Liver (tissue), 9 donors: ENCODE data around the gene LDLRAD3. TPM values are rescaled to one million over a fixed set of nuclear protein-coding genes. Genes with fewer than 3 reads are reported as not detected.

Experiments used
- DNase-seq: peaks from one replicate; pipeline ENCODE4 v3.0.0-alpha.2; 2017; ENCODE audit warnings: low spot score
- H3K27ac ChIP-seq, 2 donors: one replicate each; pipeline ENCODE4 v1.7.0; 2013; ENCODE audit warnings: inconsistent platforms in 2 of 2, low read length in 2 of 2, control low read depth in 1 of 2, low read depth in 1 of 2, mild to moderate bottlenecking in 1 of 2
- H3K27me3 ChIP-seq, 4 donors: one replicate each; pipeline versions ENCODE4 v1.6.1 to v1.7.0; 2013; ENCODE audit warnings: low read length in 3 of 4, inconsistent platforms in 1 of 4, mild to moderate bottlenecking in 1 of 4, moderate library complexity in 1 of 4; ENCODE audit not compliant: control insufficient read depth in 4 of 4, insufficient read depth in 4 of 4
- H3K36me3 ChIP-seq, 4 donors: one replicate each; pipeline versions ENCODE4 v1.6.1 to v1.7.0; 2013; ENCODE audit warnings: low read length in 3 of 4, mild to moderate bottlenecking in 3 of 4, low read depth in 1 of 4, moderate library complexity in 1 of 4; ENCODE audit not compliant: control insufficient read depth in 4 of 4, insufficient read depth in 3 of 4
- H3K4me1 ChIP-seq, 4 donors: one replicate each; pipeline versions ENCODE4 v1.6.1 to v1.7.0; 2013; ENCODE audit warnings: low read length in 3 of 4, mild to moderate bottlenecking in 3 of 4, moderate library complexity in 1 of 4; ENCODE audit not compliant: control insufficient read depth in 4 of 4, insufficient read depth in 4 of 4
- H3K4me3 ChIP-seq, 3 donors: one replicate each; pipeline versions ENCODE4 v1.6.1 to v1.7.0; 2013; ENCODE audit warnings: low read length in 3 of 3, control low read depth in 1 of 3, low read depth in 1 of 3, mild to moderate bottlenecking in 1 of 3
- H3K9ac ChIP-seq, 2 donors: one replicate each; pipeline ENCODE4 v1.7.0; 2013; ENCODE audit warnings: low read length in 2 of 2, mild to moderate bottlenecking in 2 of 2, moderate library complexity in 2 of 2, control low read depth in 1 of 2, low read depth in 1 of 2
- H3K9me3 ChIP-seq, 4 donors: one replicate each; pipeline versions ENCODE4 v1.6.1 to v1.7.0; 2013; ENCODE audit warnings: low read length in 3 of 4; ENCODE audit not compliant: control insufficient read depth in 4 of 4
- CTCF ChIP-seq: fragments of 150-350 bp; IDR thresholded peaks from 2 replicates; pipeline ENCODE4 v1.5.1; 2017; ENCODE audit warnings: improper control_type of control experiment, low read depth, low read length; ENCODE audit not compliant: missing input control
- EGR1 ChIP-seq, 2 donors: IDR thresholded peaks; 2 replicates each; pipeline ENCODE4 v1.6.1; 2016 to 2018; ENCODE audit warnings: antibody characterized with exemption in 2 of 2, low read depth in 2 of 2
- FOXA1 ChIP-seq: IDR thresholded peaks from 2 replicates; pipeline ENCODE4 v1.6.1; 2016; ENCODE audit warnings: antibody characterized with exemption
- FOXA2 ChIP-seq: IDR thresholded peaks from 2 replicates; pipeline ENCODE4 v1.6.1; 2016; ENCODE audit warnings: antibody characterized with exemption
- GABPA ChIP-seq, 2 donors: IDR thresholded peaks in 1 of 2; conservative IDR thresholded peaks in 1 of 2; 2 replicates each; pipeline ENCODE4 v1.6.1; 2016; ENCODE audit warnings: antibody characterized with exemption in 2 of 2, mild to moderate bottlenecking in 1 of 2, moderate library complexity in 1 of 2
- HNF4G ChIP-seq: IDR thresholded peaks from 2 replicates; pipeline ENCODE4 v1.6.1; 2016; ENCODE audit warnings: antibody characterized with exemption
- RAD21 ChIP-seq, 2 donors: IDR thresholded peaks; 2 replicates each; pipeline ENCODE4 v1.6.1; 2016; ENCODE audit warnings: antibody characterized with exemption in 2 of 2, mild to moderate bottlenecking in 2 of 2
- REST ChIP-seq: IDR thresholded peaks from 2 replicates; pipeline ENCODE4 v1.6.1; 2016; ENCODE audit warnings: antibody characterized with exemption, mild to moderate bottlenecking
- TAF1 ChIP-seq: conservative IDR thresholded peaks from 2 replicates; pipeline ENCODE4 v1.6.1; 2016; ENCODE audit warnings: antibody characterized with exemption, mild to moderate bottlenecking
- YY1 ChIP-seq: IDR thresholded peaks from 2 replicates; pipeline ENCODE4 v1.6.1; 2016; ENCODE audit warnings: antibody characterized with exemption, mild to moderate bottlenecking
- ZBTB33 ChIP-seq: IDR thresholded peaks from 2 replicates; pipeline ENCODE4 v1.6.1; 2016; ENCODE audit warnings: antibody characterized with exemption
- WGBS: extraction: QIAGEN DNeasy Blood & Tissue Kit; methylation state at CpG from one replicate; pipeline ENCODE4 v1.1.7; 2013; 5-methylcytosine and 5-hydroxymethylcytosine counted together
- polyA plus RNA-seq, 2 donors: library from polyadenylated mRNA; stranded (reverse) in 1 of 2; unstranded in 1 of 2; fragments of 200-250 nt in 1 of 2; fragments of >200 nt in 1 of 2; fragmentation: Nextera tagmentation in 1 of 2; extraction: Ambion mirVana in 1 of 2; gene quantifications; one replicate each; pipeline versions ENCODE4 v1.2.1 to v1.2.3, GENCODE V29; 2013 to 2015
- total RNA-seq, 2 donors: library from RNA; depleted of rRNA; stranded (reverse); fragments of >200 nt; gene quantifications; one replicate each; pipeline ENCODE4 v1.2.3, GENCODE V29; 2014
- donor health status: healthy.
- donor health status: healthy.
- donor health status: healthy.
- donor health status: healthy.
- donor health status: healthy.

The LDLRAD3 gene
- total and polyA plus RNA-seq, 4 donors: 0.75 to 1.3 (median 0.93) TPM

- Histone ChIP-seq H3K36me3 (no peaks in the 10 kb centered on the region), H3K9me3 (peaks cover 0 to 5% (median 0%) of the 10 kb centered on the region in 4 donors), H3K27ac (no peak overlapping the region), H3K4me1 (no peaks in the 10 kb centered on the region), H3K9ac (no peak overlapping the region), H3K27me3 (no peaks in the 10 kb centered on the region), H3K4me3 (no peak overlapping the region)
- WGBS: 90% methylated on average over 4 of the region's 4 CpGs
- no peak for DNase-seq
- no peak for TF ChIP-seq TAF1
- TF ChIP-seq YY1: no peak
- TF ChIP-seq FOXA2: no peak
- no peak for TF ChIP-seq ZBTB33
- TF ChIP-seq CTCF: no peak
- no peak for TF ChIP-seq EGR1 (IDR thresholded peaks at IDR 0.05; ENCODE audit: low read depth in 2 of 2)
- no peak for TF ChIP-seq GABPA (IDR thresholded peaks at IDR 0.05 in 1 of 2, conservative IDR thresholded peaks at IDR 0.05 in 1 of 2)
These were observed 123.0 kb downstream of the LDLRAD3 start for GRCh38 chr11:36066891-36067290.

- Histone ChIP-seq H3K9me3 (peaks cover 0 to 5% (median 0%) of the 10 kb centered on the region in 4 donors), H3K4me3 (no peak overlapping the region), H3K27ac (no peak overlapping the region), H3K4me1 (no peaks in the 10 kb centered on the region), H3K9ac (no peak overlapping the region), H3K36me3 (no peaks in the 10 kb centered on the region), H3K27me3 (no peaks in the 10 kb centered on the region)
- DNase-seq: no peak
- WGBS: 77% methylated on average over 10 of the region's 10 CpGs
- TF ChIP-seq REST (no peak), FOXA1 (no peak), CTCF (no peak), RAD21 (IDR thresholded peaks at IDR 0.05) (no peak), EGR1 (IDR thresholded peaks at IDR 0.05; ENCODE audit: low read depth in 2 of 2) (no peak), YY1 (no peak), TAF1 (no peak), HNF4G (no peak)
These were observed 125.8 kb downstream of the LDLRAD3 start for GRCh38 chr11:36069576-36070212.
